GM19468 (cell line): ENCODE data around the gene BPIFB2.
"Not testable (repeated sequence)": the region's sequence is repeated elsewhere in the genome, so short reads cannot be mapped to it uniquely, and the experiment has no call there.

Source experiments
- ATAC-seq: cut with Tn5 transposase; IDR thresholded peaks from one replicate; pipeline ENCODE4 v1.9.1; 2021; ENCODE audit warnings: mild to moderate bottlenecking, moderate library complexity, moderate number of reproducible peaks; ENCODE audit not compliant: unreplicated experiment; ENCODE audit errors: extremely low read depth

BPIFB2 gene

GRCh38 chr20:32970115-32970972 lies 37.2 kb upstream of the BPIFB2 start:
- no peak for ATAC-seq

- no peak for ATAC-seq
These were observed 36.6 kb upstream of the BPIFB2 start for GRCh38 chr20:32970973-32971300.

GRCh38 chr20:32971703-32972161 lies 35.8 kb upstream of the BPIFB2 start:
- no peak for ATAC-seq

GRCh38 chr20:32972181-32973076 lies 35.1 kb upstream of the BPIFB2 start:
- peak; percentile 51 for ATAC-seq

- no peak for ATAC-seq
These were observed 34.3 kb upstream of the BPIFB2 start for GRCh38 chr20:32973077-32973717.

- not testable (repeated sequence) for ATAC-seq
These were observed 33.1 kb upstream of the BPIFB2 start for GRCh38 chr20:32974204-32975064.

- ATAC-seq = not testable (repeated sequence)
These were observed 32.4 kb upstream of the BPIFB2 start for GRCh38 chr20:32975121-32975520.

GRCh38 chr20:32975698-32976674 lies 31.5 kb upstream of the BPIFB2 start:
- ATAC-seq = no peak

- ATAC-seq = no peak
These were observed 30.8 kb upstream of the BPIFB2 start for GRCh38 chr20:32976746-32977145.

- ATAC-seq = no peak
These were observed 30.1 kb upstream of the BPIFB2 start for GRCh38 chr20:32977281-32978008.

- ATAC-seq = no peak
These were observed 29.5 kb upstream of the BPIFB2 start for GRCh38 chr20:32978009-32978335.

- no peak for ATAC-seq
These were observed 28.1 kb upstream of the BPIFB2 start for GRCh38 chr20:32979201-32979998.

GRCh38 chr20:32980131-32980941 lies 27.2 kb upstream of the BPIFB2 start:
- ATAC-seq = no peak

- ATAC-seq = no peak
These were observed 26.5 kb upstream of the BPIFB2 start for GRCh38 chr20:32980990-32981389.

GRCh38 chr20:32982617-32983458 lies 24.7 kb upstream of the BPIFB2 start:
- ATAC-seq = no peak
